PC-9 (cell line): ENCODE data around the gene FERMT3. TPM values are rescaled to one million over a fixed set of nuclear protein-coding genes. Genes with fewer than 3 reads are reported as not detected.
"Not testable (repeated sequence)": the region's sequence is repeated elsewhere in the genome, so short reads cannot be mapped to it uniquely, and the experiment has no call there.

Experiments used
- BruUV-seq: library from RNA; stranded (reverse); fragments of 400-500 nt; replicated peaks from 2 replicates; lab custom pipeline; 2021; lab: Mats Ljungman, UMichigan
- CTCF ChIA-PET: fragments of 300-600 bp; sonication (Branson Sonifier 250); formaldehyde crosslinking; loops from one replicate; lab custom pipeline; 2022; ENCODE audit warnings: antibody characterized with exemption; lab: Charles Lee
- POLR2A ChIA-PET: fragments of 300-600 bp; sonication (Branson Sonifier 250); formaldehyde crosslinking; loops from one replicate; lab custom pipeline; 2022; ENCODE audit warnings: antibody characterized with exemption; ENCODE audit not compliant: unreplicated experiment; lab: Charles Lee
- DNase-seq, 2 experiments: peaks; one replicate each; pipeline versions ENCODE4 v3.0.0 to v3.0.0-alpha.2; 2015 to 2022; ENCODE audit warnings: mixed read lengths in 1 of 2
- H2AFZ ChIP-seq: fragments of 200-600 bp; sonication (generic); 2 replicates; pipeline ENCODE4 v1.8.1; 2017; ENCODE audit warnings: antibody characterized with exemption
- H3F3A ChIP-seq: fragments of 200-600 bp; sonication (generic); 2 replicates; pipeline ENCODE4 v1.8.1; 2017; ENCODE audit warnings: antibody characterized with exemption, mild to moderate bottlenecking, low read depth; ENCODE audit not compliant: insufficient read depth
- H3K27ac ChIP-seq: fragments of 200-600 bp; sonication (generic); 2 replicates; pipeline ENCODE4 v1.6.1; 2016; ENCODE audit warnings: mixed run types
- H3K27me3 ChIP-seq: fragments of 200-600 bp; sonication (generic); 2 replicates; pipeline ENCODE4 v1.6.1; 2016; ENCODE audit warnings: low read depth, mixed run types; ENCODE audit not compliant: insufficient read depth
- H3K36me3 ChIP-seq: fragments of 200-600 bp; sonication (generic); 2 replicates; pipeline ENCODE4 v1.6.1; 2016; ENCODE audit warnings: low read depth, mixed run types
- H3K4me1 ChIP-seq: fragments of 200-600 bp; sonication (generic); replicated peaks from 2 replicates; pipeline ENCODE4 v1.6.1; 2016; ENCODE audit warnings: mixed run types; ENCODE audit not compliant: insufficient read depth
- H3K4me2 ChIP-seq: fragments of 200-600 bp; sonication (generic); 2 replicates; pipeline ENCODE4 v1.6.1; 2017; ENCODE audit warnings: mixed run types
- H3K4me3 ChIP-seq: fragments of 200-600 bp; sonication (generic); 2 replicates; pipeline ENCODE4 v1.6.1; 2016; ENCODE audit warnings: mixed run types
- H3K79me2 ChIP-seq: fragments of 200-600 bp; sonication (generic); 2 replicates; pipeline ENCODE4 v1.6.1; 2017; ENCODE audit warnings: low read depth, mixed run types
- H3K9me2 ChIP-seq: fragments of 200-600 bp; sonication (generic); 2 replicates; pipeline ENCODE4 v1.8.1; 2017; ENCODE audit warnings: mild to moderate bottlenecking; ENCODE audit not compliant: insufficient read depth
- H3K9me3 ChIP-seq: fragments of 200-600 bp; sonication (generic); 2 replicates; pipeline ENCODE4 v1.8.1; 2016; ENCODE audit warnings: low read depth; ENCODE audit not compliant: insufficient read depth
- H4K20me1 ChIP-seq: fragments of 200-600 bp; sonication (generic); 2 replicates; pipeline ENCODE4 v1.8.1; 2017; ENCODE audit not compliant: insufficient read depth
- CTCF ChIP-seq: fragments of 200-600 bp; sonication (generic); conservative IDR thresholded peaks from 2 replicates; pipeline ENCODE4 v1.6.1; 2017; ENCODE audit warnings: mixed run types, antibody characterized with exemption, mild to moderate bottlenecking, moderate library complexity
- EZH2 ChIP-seq: fragments of 200-600 bp; sonication (generic); IDR thresholded peaks from 2 replicates; pipeline ENCODE4 v1.8.0; 2017; ENCODE audit warnings: antibody characterized with exemption, low read depth
- intact Hi-C: fragments of 100-400 bp; cut with micrococcal nuclease; formaldehyde crosslinking; loops from one replicate; pipeline ENCODE4 v1.10.0; 2022; ENCODE audit not compliant: unreplicated experiment
- total RNA-seq: library from RNA; stranded (reverse); gene quantifications from 2 replicates; pipeline ENCODE4 v1.2.3, GENCODE V29; 2021

Gene FERMT3
- total RNA-seq, 1 experiment from 2014 or later: 5.0 TPM

- peak in 1 of 2 experiments; percentile 31 for DNase-seq
- H3K36me3 ChIP-seq: peaks cover 10% of the 10 kb centered on the region; the same call in 1 of the 2 replicates
- peak overlapping the region; percentile 86 for H3K27ac ChIP-seq
- H4K20me1 ChIP-seq: 0 out of 2 replicates have a peak, but pooled peaks cover 5% of the 10 kb centered on the region
- H3K9me3 ChIP-seq: no peaks in the 10 kb centered on the region
- peaks cover 68% of the 10 kb centered on the region for H3F3A ChIP-seq
- H2AFZ ChIP-seq: no peak overlapping the region
- CTCF ChIA-PET: interaction anchor here (0.5 to 1.0 kb wide), 5 partner anchors 26 to 1808 kb away, joined by 3 to 7 read pairs (median 4); no protein-coding TSS in a partner anchor
- H3K4me1 ChIP-seq: peaks cover 29% of the 10 kb centered on the region
- peaks cover 45% of the 10 kb centered on the region for H3K79me2 ChIP-seq
- TF ChIP-seq CTCF (no peak), EZH2 (no peak)
- BruUV-seq: no TSS peak
- no peaks in the 10 kb centered on the region for H3K27me3 ChIP-seq
- H3K9me2 ChIP-seq: no peaks in the 10 kb centered on the region
- H3K4me3 ChIP-seq: peak overlapping the region; percentile 79
- intact Hi-C loops: no loop called here
- POLR2A ChIA-PET: interaction anchor here (0.6 kb wide), 1 partner anchor 27 kb away, joined by 21 read pairs; no protein-coding TSS in a partner anchor
- H3K4me2 ChIP-seq: peak overlapping the region; percentile 85
Observed at GRCh38 chr11:64244966-64245365, 38.4 kb downstream of the FERMT3 start.

DNA sequence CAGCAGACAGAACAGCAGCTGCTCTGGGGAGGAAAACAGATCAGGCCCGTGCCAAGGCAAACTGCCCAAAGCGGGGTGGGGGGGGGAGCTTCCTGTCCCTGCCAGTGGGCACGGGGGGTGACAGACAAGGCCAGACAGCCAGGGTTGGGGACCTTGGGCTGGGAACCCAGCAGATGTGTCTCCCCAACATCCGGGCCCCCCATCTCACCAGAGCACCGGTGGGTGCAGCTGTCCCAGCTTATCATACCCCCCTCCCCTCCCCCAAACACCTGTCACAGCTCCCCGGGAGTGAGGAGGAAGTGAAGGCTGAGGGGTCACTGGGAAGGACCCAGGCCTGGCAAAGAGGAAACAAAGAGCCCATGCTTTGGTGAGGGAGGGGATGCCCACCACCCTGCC, 38.9 kb downstream of the FERMT3 start:
- ChIA-PET POLR2A (interaction anchor here (0.6 kb wide), 2 partner anchors 26 to 1654 kb away, joined by 5 to 21 read pairs; partner anchors contain the start of gene TUT1), CTCF (interaction anchor here (0.5 to 1.0 kb wide), 4 partner anchors 26 to 1808 kb away, joined by 3 to 6 read pairs (median 4); no protein-coding TSS in a partner anchor)
- Histone ChIP-seq H3K9me2 (no peaks in the 10 kb centered on the region), H2AFZ (no peak overlapping the region), H3K4me1 (peaks cover 26% of the 10 kb centered on the region), H3K36me3 (peaks cover 10% of the 10 kb centered on the region; the same call in 1 of the 2 replicates), H3K27ac (peak overlapping the region; percentile 86), H3K4me3 (peak overlapping the region; percentile 79), H3K9me3 (no peaks in the 10 kb centered on the region), H3K79me2 (peaks cover 45% of the 10 kb centered on the region), H3K4me2 (peak overlapping the region; percentile 85), H3K27me3 (no peaks in the 10 kb centered on the region), H4K20me1 (0 out of 2 replicates have a peak, but pooled peaks cover 5% of the 10 kb centered on the region), H3F3A (peaks cover 67% of the 10 kb centered on the region)
- TSS peak; percentile 20 for BruUV-seq
- intact Hi-C loops: no loop called here
- no peak for DNase-seq
- no peak for TF ChIP-seq EZH2
- TF ChIP-seq CTCF: no peak

- Histone ChIP-seq H3K4me1 (peaks cover 26% of the 10 kb centered on the region), H2AFZ (peak overlapping the region; percentile 64; the same call in 1 of the 2 replicates), H3K9me3 (no peaks in the 10 kb centered on the region), H3K27ac (peak overlapping the region; percentile 86), H3K27me3 (no peaks in the 10 kb centered on the region), H3F3A (peaks cover 67% of the 10 kb centered on the region), H3K79me2 (peaks cover 45% of the 10 kb centered on the region), H4K20me1 (0 out of 2 replicates have a peak, but pooled peaks cover 5% of the 10 kb centered on the region), H3K36me3 (peaks cover 10% of the 10 kb centered on the region; the same call in 1 of the 2 replicates), H3K9me2 (no peaks in the 10 kb centered on the region), H3K4me3 (peak overlapping the region; percentile 79), H3K4me2 (peak overlapping the region; percentile 85)
- no peak for TF ChIP-seq CTCF
- no peak for TF ChIP-seq EZH2
- DNase-seq: peak; percentile 96
- POLR2A ChIA-PET: interaction anchor here (0.6 to 0.9 kb wide), 8 partner anchors 8 to 1655 kb away, joined by 3 to 6 read pairs (median 4); partner anchors contain the start of genes FERMT3, SF1 and TUT1
- CTCF ChIA-PET: interaction anchor here (0.6 to 0.7 kb wide), 2 partner anchors 55 to 57 kb away, joined by 3 to 4 read pairs; no protein-coding TSS in a partner anchor
- BruUV-seq: TSS peak; percentile 40
- intact Hi-C loops: no loop called here
Observed at GRCh38 chr11:64245797-64246620, 39.5 kb downstream of the FERMT3 start.

DNA sequence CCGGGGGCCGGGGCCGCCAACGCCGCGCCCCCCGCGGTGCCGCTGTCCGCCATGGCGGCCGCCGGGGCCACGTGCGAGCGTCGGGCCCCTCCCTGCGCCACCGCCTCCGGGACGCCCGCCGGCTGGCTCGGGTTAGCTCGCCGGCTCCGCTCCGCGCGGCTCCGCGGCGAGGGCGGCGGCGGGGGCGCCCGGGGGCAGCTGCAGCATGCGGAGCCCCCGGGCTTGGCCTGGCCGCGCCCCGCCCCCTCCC, 40.0 kb downstream of the FERMT3 start:
- intact Hi-C loops, H3K9me2 ChIP-seq, DNase-seq, BruUV-seq, H4K20me1 ChIP-seq, H2AFZ ChIP-seq, H3K9me3 ChIP-seq, H3K27me3 ChIP-seq: not testable (repeated sequence)
- ChIA-PET CTCF (interaction anchor here (0.6 to 0.7 kb wide), 2 partner anchors 54 to 57 kb away, joined by 3 to 4 read pairs; no protein-coding TSS in a partner anchor), POLR2A (interaction anchor here (0.6 to 0.9 kb wide), 5 partner anchors 19 to 639 kb away, joined by 3 to 8 read pairs (median 6); partner anchors contain the start of gene FERMT3)
- peaks cover 45% of the 10 kb centered on the region for H3K79me2 ChIP-seq
- H3K4me2 ChIP-seq: peak overlapping the region; percentile 85; the same call in 1 of the 2 replicates
- H3K4me3 ChIP-seq: peak overlapping the region; percentile 79; the same call in 1 of the 2 replicates
- H3K27ac ChIP-seq: peak overlapping the region; percentile 86
- peaks cover 26% of the 10 kb centered on the region for H3K4me1 ChIP-seq
- H3K36me3 ChIP-seq: peaks cover 10% of the 10 kb centered on the region; the same call in 1 of the 2 replicates
- peaks cover 67% of the 10 kb centered on the region for H3F3A ChIP-seq
